ENCODE data around the gene CFAP161.

GRCh38 chr15:81085213-81085612, 48.9 kb upstream of the CFAP161 start:
- no peak for TF ChIP-seq EZH2phosphoT487 (IDR thresholded peaks at IDR 0.05; ENCODE audit: insufficient read depth, low read depth)
- TF ChIP-seq EZH2 (IDR thresholded peaks at IDR 0.05; ENCODE audit: insufficient read depth, poor library complexity, severe bottlenecking), result no peak

Measured in GM23248 (cell line).